GM12874 (cell line): Measurements from ENCODE around the gene ADAM22.

Experiments used
- TF ChIP-seq, protein P1 (sequence below): IDR thresholded peaks from 2 replicates; pipeline ENCODE4 v1.5.1; 2011; ENCODE audit warnings: low read depth, mild to moderate bottlenecking, control low read depth, low read length, moderate library complexity; ENCODE audit not compliant: insufficient read depth

The ADAM22 gene

DNA sequence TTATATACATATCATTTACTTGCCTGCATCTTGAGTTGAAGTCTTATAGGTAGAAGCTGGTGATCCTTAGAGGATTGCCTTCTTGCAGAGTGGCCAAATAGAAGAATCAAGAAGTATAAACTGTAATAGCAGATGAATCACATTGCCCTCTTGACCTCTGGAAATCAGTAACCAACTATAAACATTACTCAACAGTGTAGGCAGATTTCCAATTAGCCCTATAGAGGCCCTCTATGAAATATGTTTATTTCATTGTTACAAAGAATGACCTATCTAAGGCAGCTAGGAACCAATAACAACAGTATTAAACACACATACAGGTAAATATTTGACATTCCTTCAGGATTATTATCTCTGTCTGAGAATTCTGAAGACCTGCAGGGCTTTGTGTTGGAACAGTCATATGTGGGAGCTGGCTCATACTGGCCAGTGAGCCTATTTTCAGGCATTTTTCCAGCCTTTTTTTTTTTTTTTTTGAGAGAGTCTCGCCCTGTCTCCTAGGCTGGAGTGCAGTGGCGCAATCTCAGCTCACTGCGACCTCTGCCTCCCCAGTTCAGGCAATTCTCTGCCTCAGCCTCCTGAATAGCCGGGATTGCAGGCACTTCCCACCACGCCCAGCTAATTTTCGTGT, 292.9 kb downstream of the ADAM22 start:
- TF ChIP-seq, protein P1, sequence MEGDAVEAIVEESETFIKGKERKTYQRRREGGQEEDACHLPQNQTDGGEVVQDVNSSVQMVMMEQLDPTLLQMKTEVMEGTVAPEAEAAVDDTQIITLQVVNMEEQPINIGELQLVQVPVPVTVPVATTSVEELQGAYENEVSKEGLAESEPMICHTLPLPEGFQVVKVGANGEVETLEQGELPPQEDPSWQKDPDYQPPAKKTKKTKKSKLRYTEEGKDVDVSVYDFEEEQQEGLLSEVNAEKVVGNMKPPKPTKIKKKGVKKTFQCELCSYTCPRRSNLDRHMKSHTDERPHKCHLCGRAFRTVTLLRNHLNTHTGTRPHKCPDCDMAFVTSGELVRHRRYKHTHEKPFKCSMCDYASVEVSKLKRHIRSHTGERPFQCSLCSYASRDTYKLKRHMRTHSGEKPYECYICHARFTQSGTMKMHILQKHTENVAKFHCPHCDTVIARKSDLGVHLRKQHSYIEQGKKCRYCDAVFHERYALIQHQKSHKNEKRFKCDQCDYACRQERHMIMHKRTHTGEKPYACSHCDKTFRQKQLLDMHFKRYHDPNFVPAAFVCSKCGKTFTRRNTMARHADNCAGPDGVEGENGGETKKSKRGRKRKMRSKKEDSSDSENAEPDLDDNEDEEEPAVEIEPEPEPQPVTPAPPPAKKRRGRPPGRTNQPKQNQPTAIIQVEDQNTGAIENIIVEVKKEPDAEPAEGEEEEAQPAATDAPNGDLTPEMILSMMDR, result no peak

DNA sequence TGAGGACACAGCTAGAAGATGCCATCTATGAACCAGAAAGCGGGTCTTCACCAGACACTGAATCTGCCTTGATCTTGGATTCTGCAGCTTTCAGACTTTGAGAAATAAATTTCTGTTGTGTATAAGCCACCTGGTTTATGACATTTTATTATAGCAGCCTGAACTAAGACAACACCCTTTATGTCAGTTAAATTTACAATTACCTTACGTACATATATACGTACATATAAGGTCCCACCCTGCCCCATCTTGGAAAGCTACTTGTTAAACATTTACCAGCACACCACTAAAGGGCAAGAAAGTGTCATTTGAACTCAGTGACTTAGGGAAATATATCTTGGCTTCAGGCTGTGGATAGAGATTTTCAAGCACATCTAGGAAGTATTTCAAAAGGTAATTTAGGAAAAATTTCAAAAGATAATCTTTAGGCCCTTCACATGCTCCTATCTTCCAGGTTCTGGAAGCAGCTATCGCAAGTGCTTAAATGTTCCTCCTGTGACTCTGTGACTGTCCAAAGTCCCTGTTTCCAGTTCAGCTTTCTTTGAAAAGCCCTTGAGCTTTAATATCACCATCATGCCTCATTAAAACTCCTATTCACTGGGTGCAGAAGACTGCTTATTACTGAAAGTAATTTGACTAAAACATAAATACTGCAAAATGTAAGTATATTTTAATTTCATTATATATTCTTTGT, 295.4 kb downstream of the ADAM22 start:
- TF ChIP-seq, protein P1, result no peak

DNA sequence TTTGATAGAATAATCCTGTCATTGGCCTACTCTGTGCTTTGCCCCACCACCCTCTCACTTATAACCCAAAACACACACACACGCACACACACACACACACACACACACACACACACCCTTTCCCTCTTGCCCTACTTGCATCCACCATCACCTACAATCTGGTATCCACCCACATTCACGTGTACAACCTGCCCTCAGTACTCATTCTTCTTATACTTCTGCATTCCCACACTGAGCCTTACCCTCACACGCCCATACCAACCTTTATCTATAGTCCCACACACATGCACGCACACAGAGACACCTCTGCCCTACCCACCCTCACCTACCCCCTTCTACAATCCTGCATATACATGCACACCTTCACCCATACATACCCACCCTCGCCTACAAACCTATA, 296.6 kb downstream of the ADAM22 start:
- TF ChIP-seq, protein P1, result no peak

GRCh38 chr7:88233828-88234227, 299.8 kb downstream of the ADAM22 start:
- TF ChIP-seq, protein P1, result no peak

GRCh38 chr7:88239852-88240251, 305.8 kb downstream of the ADAM22 start:
- TF ChIP-seq, protein P1, result no peak

DNA sequence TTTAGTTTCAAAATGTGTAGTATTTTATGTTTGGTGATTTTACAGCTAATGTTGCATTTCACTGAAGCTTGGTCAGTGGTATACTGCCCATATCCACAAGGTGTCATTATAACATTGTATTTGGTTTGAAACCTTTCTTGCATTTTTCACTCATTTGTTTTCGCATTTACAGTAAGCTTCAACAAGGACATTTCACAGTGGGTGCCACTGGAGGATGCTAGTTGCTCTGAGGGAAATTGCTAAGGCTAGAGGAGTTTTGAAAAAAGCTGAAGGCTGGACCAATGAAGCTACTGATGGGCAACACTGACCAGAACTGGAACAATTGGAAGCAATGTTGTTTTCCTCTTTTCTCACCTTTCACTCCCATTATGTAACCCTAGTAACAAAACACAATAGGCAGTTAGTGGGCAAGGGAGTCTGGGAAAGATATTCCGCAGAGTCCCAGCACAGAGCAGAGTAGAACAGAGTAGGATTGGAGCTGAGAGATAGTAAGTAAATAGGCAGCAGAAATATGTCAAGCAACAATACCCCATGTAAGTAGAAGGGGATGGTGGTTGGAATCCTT, 309.4 kb downstream of the ADAM22 start:
- TF ChIP-seq, protein P1, result peak; percentile 44; the same call in 1 of the 2 replicates

DNA sequence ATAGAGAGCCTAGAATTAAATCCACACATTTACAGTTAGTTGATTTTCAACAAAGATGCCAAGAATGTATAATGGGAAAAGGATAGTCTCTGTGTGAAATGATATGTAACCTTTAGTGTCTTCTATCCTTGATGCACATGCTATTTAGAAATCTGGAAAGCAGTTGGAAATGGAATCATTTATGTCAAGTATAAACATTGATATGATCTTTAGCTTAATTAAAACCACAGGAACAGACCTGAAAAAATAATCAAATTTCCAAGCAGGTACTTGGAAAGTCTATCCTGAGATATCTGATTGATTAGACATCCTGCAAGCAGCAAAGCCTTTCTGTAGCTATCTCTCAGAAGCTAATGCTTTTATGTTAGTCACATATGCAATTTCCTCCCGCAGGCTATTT, 310.2 kb downstream of the ADAM22 start:
- TF ChIP-seq, protein P1, result no peak
